OCI-M2 (cell line): ENCODE data around the gene ADISSP.

Experiments used
- DNase-seq: peaks from one replicate; lab custom pipeline; 2025; ENCODE audit not compliant: unreplicated experiment; lab: John Stamatoyannopoulos, UW

Gene ADISSP

DNA sequence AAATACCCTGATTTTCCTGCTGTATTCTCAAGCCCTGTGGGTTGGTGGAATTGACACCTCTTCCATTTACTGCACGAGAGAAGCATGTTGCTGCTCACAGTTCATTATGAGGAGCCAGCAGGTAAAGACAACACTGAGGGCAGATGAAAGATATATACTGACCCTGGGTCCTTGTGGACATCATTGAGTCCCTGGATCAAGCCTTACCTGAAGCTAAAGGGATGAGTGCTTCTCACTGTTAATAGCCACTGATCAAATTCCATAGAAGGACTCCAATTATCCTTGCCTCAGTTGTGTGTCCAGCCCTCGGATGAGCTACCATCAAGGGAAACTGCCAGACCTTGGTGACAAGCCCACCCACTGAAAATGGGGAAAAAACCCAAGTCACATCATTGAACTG, 47.5 kb downstream of the ADISSP start:
- no peak for DNase-seq

DNA sequence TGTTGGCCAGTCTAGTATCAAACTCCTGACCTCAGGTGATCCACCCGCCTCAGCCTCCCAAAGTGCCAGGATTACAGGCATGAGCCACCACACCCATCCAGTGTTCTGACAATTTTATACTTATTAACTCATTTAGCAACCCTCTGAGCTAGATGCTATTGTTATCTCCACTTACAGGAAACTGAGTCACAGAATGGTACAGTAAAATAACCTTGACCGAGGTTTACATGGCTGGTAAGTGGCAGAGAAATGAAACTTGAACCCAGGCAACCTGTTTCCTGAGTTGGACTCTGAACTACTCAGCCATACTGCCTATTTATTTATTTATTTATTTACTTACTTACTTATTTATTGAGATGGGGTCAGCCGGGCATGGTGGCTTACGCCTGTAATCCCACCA, 48.5 kb downstream of the ADISSP start:
- DNase-seq, result no peak

DNA sequence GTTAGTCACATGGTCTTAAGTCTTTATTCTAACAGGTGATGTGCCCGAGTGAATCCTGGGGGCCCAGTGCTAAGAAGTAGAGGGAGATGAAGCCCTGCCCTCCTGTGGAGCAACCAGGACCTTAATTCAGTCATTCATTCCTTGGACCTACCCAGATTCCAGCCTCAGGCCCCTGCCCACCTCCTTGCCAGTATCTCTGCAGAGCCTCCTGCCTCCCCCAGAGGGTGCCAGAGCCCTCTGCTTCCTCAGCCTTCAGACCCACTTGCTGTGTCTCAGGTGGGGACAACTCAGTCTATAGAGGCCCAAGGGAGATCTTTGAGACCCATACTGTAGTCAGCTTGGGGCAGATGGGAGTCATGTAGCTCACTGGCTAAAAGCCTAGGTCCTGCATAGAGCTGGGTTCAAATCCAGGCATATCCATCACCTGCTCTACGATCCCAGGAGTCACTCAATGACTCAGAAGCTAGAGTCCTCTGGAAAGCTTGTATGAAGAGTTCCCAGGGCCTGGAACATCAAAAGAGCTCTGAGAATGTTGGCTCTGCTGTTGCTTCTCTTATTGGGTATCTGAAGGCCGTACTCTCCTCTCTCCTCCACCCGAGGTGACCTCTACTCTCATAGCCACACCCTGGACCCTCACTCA, 51.2 kb downstream of the ADISSP start:
- no peak for DNase-seq

DNA sequence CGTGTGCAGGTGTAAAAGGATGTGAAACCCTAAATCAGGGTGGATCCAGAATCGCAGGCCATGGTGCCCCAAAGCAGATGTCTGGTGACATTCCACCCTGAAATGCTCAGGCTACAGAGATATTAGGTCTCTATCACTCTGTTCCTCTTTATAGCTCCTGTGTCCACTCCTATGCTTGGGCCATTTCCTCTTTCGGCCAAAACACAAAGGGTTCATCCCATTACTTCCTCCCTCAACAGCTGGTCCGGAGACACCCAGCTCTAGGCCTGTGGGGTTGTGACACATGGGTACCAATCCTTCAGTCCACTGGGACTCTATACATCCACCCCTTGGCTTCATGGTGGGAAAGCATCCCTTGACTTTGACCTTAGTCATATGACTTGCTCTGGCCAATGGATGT, 53.5 kb downstream of the ADISSP start:
- DNase-seq, result no peak

DNA sequence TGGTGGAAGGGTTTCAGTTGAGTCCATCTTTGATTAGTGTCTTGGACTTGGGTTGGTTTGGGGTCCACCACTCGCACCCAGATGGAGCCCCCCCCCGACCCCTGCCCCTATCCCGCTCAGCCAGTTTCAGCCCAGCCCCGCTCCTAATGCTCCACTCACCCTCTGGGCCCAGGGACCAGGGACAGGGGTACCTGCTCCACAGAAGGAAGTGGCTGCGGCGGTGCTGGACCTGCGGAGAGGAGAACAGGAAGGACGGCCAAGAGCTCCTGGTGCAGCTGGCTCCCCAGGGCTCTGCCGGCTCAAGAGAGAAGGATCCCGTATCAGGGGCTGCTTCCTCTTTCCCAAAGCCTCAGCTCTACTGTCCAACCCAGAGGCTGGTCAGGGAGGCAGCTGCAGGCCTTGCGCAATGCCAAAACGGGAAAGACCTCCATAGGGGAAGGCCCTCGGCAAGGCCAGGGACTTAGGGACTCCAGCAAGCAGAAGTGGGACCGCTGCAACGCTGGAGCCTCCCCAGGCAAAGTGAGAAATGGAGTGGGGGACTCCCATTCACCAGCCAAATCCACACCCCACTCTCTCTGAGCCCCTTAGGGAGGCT, 55.2 kb downstream of the ADISSP start, which contains the start of gene SIGLEC1:
Gene SIGLEC1 (minus strand): TSS at position 322 of the 595 bp plus-strand sequence. CDS start 5,472 bp downstream, outside the sequence.
- no peak for DNase-seq

DNA sequence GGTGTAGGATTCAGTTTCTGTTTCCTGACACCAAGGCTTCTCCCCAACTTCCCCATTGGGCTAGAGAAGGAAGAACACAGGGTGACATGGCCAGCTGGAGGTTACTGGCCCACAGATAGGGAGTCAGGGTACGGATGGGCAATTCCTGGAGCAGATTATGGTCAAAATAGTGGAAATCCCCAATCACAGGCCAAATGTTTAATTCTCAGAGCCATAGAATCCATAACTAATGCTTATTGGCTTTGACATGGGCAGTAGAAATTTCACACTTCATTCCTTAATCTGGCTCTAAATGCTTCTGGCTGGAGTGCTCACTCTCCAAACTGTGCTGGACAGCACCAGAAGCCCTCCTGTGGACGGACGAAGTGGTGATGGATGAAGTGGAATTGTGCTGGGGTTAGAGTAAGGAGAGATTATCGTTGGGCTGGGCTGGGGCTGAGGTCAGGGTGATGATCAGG, 56.0 kb downstream of the ADISSP start:
- no peak for DNase-seq

DNA sequence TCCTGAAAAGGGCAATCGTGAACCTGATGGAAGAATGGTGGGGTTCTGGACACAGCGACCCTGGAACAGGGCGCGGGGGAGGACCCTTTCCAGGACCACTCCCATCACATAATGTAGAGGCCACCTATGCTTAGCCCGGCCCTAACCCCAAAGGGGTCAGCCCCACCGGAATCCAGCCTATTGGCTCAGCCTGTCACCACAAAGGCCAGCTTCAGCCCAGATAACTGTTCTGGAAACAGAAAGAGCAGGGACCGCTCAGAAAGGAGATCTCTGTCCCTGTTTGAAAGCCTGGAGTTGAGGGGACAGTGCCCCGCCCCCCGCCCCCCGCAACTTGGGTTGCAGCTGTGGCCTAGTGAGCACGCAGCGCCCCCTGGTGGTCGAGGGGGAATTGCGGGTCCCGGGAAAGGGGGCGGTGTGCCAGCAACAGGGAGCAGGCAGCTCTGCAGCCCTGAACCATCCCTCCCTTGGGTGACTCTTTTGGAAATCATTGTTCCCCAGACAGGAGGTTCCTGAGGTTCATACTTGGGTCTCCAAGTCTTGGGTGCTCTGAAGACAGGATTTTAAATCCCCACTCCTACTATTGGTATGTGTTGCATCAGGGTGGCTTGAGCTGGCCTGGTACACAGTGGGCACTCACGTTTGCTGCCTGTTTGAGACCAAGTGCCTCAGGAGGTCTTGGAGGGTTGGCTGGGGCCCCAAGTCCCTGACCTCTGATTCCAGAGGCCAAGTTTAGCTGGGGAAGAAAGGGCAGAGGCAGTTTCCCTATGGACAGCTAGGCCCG, 56.7 kb downstream of the ADISSP start:
- peak; percentile 30 for DNase-seq

DNA sequence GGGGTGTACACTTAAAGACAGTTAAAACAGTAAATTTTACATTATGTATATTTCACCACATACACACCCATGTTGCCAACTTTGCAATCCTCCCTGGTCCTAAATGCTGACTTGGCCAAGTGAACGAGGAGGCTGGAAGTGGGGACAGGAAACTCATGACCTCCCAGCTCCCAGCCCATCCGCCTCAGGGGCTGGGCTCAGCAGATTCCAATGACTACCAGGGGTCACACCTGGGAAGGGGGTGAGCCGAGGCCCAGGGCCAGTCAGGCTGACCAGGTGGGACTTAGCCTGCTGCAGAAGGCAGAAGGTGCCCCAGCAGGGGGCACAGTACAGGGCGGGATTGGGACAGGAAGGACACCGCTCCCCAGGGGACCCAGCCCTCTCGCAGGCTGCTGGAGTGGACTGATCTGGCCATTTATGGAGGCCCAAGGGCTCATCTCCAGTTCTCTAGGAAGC, 57.5 kb downstream of the ADISSP start:
- DNase-seq, result no peak

DNA sequence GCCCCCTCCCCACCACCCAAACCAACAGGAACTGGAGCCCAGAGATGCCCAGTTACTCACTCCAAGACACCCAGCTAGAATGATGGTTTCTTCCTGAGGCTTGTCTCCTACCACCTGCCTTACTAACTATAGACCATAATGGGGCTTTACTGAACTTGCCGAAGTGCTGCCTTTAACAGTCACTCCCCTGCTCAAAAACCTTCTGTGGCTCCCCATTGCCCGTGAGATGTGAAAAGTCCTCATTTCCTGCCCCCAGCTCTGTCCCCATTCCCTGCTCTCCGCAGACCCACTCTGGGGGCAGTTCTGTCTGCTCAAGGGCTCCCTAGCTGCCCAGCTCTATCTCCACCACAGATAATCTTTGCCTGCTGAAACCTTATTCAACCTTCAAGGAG, 60.0 kb downstream of the ADISSP start:
- DNase-seq, result no peak

DNA sequence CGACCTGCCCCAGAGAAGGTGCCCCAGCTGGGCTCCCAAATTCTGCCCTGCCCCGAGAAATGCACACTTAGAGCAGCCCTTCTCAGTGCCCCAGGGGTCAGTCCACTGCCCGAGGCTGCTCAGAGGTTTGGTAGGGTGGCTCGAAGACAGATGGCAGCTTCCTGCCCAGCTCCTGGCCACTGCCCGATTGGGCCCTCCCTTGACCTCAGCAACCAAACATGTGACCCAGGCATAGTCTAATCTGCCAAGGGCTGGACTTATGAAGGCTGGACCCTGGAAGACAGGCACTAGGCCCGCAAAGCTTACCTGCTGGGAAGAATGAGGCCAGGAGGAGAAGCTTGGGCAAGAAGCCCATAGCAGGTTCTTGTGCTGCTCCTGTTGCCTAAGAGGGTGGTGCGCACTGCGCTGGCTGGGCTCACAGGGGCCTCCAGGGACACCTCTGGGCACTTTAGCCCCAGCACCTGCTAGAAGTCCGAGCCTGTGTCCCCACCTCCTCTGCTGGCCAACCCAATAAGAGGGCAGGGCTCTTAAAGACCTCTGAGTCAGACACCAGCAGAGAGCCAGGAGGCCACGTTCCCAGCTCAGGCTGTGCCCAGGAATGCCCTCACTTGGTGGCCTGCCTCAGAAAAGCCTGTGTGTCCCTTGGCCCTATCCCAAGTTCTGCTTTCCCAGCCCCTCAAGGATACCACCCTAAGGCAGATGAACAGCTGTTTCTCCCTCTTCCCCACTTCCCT, 60.6 kb downstream of the ADISSP start:
- DNase-seq, result no peak

DNA sequence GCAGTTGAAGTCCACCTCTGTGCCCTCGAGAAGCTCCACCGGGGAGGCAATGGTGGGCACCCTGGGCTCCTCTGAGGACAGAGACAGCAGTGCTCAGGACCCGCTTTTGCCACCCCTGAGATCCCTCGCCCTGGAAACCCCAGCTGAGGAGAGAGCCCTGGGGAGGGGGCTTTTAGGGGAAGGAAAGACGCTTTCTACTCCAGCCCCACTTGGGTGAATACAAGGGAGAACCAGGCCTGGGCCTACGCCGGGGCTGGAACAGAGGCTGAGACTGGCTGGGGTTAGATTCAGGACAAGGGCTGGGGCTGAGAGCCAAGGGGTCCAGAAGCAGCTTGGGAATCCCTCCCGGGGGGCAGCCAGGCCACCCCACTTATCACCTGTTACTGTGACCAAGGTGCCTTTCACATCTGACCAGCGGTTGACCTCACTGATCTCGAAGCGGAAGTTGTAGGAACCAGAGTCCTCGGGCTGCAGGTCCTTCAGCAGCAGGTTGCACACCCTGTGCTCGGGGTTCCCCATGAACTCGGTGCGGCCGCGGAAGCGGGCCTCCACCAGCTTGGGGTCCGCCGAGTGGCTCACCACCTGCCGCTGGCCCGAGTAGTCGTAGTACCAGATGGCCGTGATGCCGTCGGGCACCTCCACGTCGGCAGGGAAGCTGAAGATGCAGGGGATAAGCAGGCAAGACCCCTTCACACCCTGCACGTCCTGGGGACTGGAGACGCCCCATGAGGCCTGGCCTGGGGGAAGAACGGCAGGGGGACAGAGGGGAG, 61.4 kb downstream of the ADISSP start:
- DNase-seq, result no peak

DNA sequence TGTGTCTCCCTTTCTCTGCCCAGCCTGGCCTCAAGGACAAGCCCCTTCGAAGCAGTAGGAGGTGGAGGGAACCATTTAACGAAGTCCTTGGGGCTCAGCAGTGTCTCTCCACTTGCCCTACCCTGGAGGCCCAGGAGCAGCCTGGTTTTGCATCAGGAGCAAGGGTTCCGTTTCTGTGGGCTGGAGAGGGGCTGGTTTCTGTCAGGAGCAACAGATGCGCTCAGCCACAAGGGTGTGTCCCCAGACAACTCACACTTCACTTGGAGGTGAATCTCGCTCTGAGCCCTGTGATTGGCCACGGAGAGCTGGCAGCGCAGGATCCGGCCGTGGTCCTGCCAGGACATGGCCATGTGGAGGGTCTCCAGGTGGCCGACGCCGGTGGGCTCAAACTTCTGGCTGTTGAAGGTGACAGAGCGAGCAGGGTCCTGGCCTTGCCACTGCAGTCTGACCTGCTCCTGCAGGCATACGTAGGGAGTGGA, 62.0 kb downstream of the ADISSP start:
- DNase-seq, result no peak

DNA sequence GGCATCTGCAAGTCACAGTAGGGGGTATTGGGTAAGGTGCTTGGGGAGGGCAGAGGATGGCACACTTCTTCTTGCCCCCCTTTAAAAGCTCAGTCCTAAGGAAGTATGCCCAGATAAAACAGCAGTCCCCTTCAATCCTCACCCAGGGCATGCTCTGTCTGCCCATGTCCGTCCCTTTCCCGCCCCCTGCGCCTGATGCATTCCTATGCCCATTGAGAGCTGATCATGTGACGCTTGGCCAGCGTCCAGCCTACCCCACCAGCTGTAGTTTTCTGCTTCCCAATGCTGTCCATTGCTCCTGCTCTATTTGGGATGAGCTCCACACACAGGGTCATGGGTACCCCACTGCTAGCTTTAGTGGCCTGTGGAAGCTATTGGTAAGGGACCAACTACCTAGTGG, 63.5 kb downstream of the ADISSP start:
- DNase-seq, result no peak
